ENCODE results near the gene WDR47.

Gene WDR47

GRCh38 chr1:109067883-109068282 is 26.0 kb upstream of the WDR47 start:
- Histone ChIP-seq H2AFZ (no peak overlapping the region), H3K4me1 (no peaks in the 10 kb centered on the region), H3K9ac (no peak overlapping the region), H3K27me3 (ENCODE audit: control insufficient read depth, insufficient read depth, low read length) (no peaks in the 10 kb centered on the region), H3K36me3 (ENCODE audit: control insufficient read depth, insufficient read depth, low read length) (no peaks in the 10 kb centered on the region), H3K4me3 (ENCODE audit: low read depth, low read length) (no peak overlapping the region), H3K79me2 (no peaks in the 10 kb centered on the region), H3K27ac (no peak overlapping the region), H3K4me2 (ENCODE audit: low read length) (no peak overlapping the region), H3K9me3 (ENCODE audit: control insufficient read depth, low read length) (no peaks in the 10 kb centered on the region)
- TF ChIP-seq CTCF (IDR thresholded peaks at IDR 0.05), result no peak

GRCh38 chr1:109065137-109065536 is 23.2 kb upstream of the WDR47 start:
- Histone ChIP-seq H3K4me1 (no peaks in the 10 kb centered on the region), H2AFZ (no peak overlapping the region)
- TF ChIP-seq CTCF (IDR thresholded peaks at IDR 0.05), result no peak

GRCh38 chr1:109061183-109061582 is 19.3 kb upstream of the WDR47 start:
- Histone ChIP-seq H3K27ac (no peak overlapping the region), H3K79me2 (no peaks in the 10 kb centered on the region), H3K4me1 (no peaks in the 10 kb centered on the region), H3K4me3 (ENCODE audit: low read depth, low read length) (no peak overlapping the region), H2AFZ (no peak overlapping the region), H3K4me2 (ENCODE audit: low read length) (no peak overlapping the region), H3K36me3 (ENCODE audit: control insufficient read depth, insufficient read depth, low read length) (no peaks in the 10 kb centered on the region), H3K9ac (no peak overlapping the region), H3K27me3 (ENCODE audit: control insufficient read depth, insufficient read depth, low read length) (no peaks in the 10 kb centered on the region), H3K9me3 (ENCODE audit: control insufficient read depth, low read length) (no peaks in the 10 kb centered on the region)
- no peak for TF ChIP-seq CTCF (IDR thresholded peaks at IDR 0.05)

More at GRCh38 chr1:109065137-109065536, 23.2 kb upstream of the WDR47 start:
- Histone ChIP-seq H3K4me3 (ENCODE audit: low read depth, low read length) (no peak overlapping the region), H3K9me3 (ENCODE audit: control insufficient read depth, low read length) (no peaks in the 10 kb centered on the region), H3K27me3 (ENCODE audit: control insufficient read depth, insufficient read depth, low read length) (no peaks in the 10 kb centered on the region), H3K27ac (no peak overlapping the region), H3K4me2 (ENCODE audit: low read length) (no peak overlapping the region), H3K79me2 (no peaks in the 10 kb centered on the region), H3K36me3 (ENCODE audit: control insufficient read depth, insufficient read depth, low read length) (no peaks in the 10 kb centered on the region), H3K9ac (no peak overlapping the region)

- Histone ChIP-seq H2AFZ (no peak overlapping the region), H3K27ac (no peak overlapping the region), H3K4me3 (ENCODE audit: low read depth, low read length) (no peak overlapping the region), H3K4me2 (ENCODE audit: low read length) (no peak overlapping the region), H3K9ac (no peak overlapping the region), H3K36me3 (ENCODE audit: control insufficient read depth, insufficient read depth, low read length) (no peaks in the 10 kb centered on the region), H3K4me1 (no peaks in the 10 kb centered on the region), H3K27me3 (ENCODE audit: control insufficient read depth, insufficient read depth, low read length) (no peaks in the 10 kb centered on the region), H3K9me3 (ENCODE audit: control insufficient read depth, low read length) (no peaks in the 10 kb centered on the region), H3K79me2 (no peaks in the 10 kb centered on the region)
- TF ChIP-seq CTCF (IDR thresholded peaks at IDR 0.05), result no peak
Measured at GRCh38 chr1:109060707-109061106, 18.8 kb upstream of the WDR47 start.

- H3K4me1 ChIP-seq, result no peaks in the 10 kb centered on the region
- H3K27me3 ChIP-seq (ENCODE audit: control insufficient read depth, insufficient read depth, low read length), result no peaks in the 10 kb centered on the region
- no peak overlapping the region for H3K27ac ChIP-seq
- no peaks in the 10 kb centered on the region for H3K79me2 ChIP-seq
- H3K36me3 ChIP-seq (ENCODE audit: control insufficient read depth, insufficient read depth, low read length), result no peaks in the 10 kb centered on the region
- no peak overlapping the region for H3K4me2 ChIP-seq (ENCODE audit: low read length)
- H3K9ac ChIP-seq, result no peak overlapping the region
- TF ChIP-seq CTCF (IDR thresholded peaks at IDR 0.05), result no peak
- no peak overlapping the region for H2AFZ ChIP-seq
- no peaks in the 10 kb centered on the region for H3K9me3 ChIP-seq (ENCODE audit: control insufficient read depth, low read length)
- no peak overlapping the region for H3K4me3 ChIP-seq (ENCODE audit: low read depth, low read length)
Measured at GRCh38 chr1:109059026-109059425, 17.1 kb upstream of the WDR47 start.
